ENCODE results near the gene NCKAP5.
"Not testable (repeated sequence)": the region's sequence is repeated elsewhere in the genome, so short reads cannot be mapped to it uniquely, and the experiment has no call there.

Gene NCKAP5

DNA sequence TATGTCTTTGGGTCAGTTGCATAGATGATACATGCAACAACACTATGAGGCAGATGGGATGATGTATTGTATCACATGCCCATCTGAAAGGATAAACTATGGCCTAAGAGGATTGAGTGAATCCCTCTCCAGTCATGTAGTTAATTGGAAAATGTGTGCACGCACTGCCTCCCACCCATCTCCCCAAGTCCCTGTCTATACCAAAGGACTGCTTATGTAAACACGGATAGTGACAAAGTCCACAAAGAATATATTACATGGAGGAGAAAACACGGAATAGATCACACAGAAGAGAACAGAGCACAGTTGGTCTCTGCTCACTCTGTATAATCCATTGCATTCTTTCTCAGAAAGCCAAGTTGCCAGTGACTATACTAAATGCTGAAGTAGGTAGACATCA lies 82.4 kb downstream of the NCKAP5 start:
- no peaks in the 10 kb centered on the region for H3K36me3 ChIP-seq
- H3K9ac ChIP-seq: no peak overlapping the region
- H3K9me3 ChIP-seq (replicated peaks in 1 of 11): no peaks in the 10 kb centered on the region
- H3K27me3 ChIP-seq: no peaks in the 10 kb centered on the region
- H3K4me3 ChIP-seq: no peak overlapping the region
- H3K27ac ChIP-seq: no peak overlapping the region
- H3K4me2 ChIP-seq: no peak overlapping the region
- peaks cover 6 to 29% (median 12%) of the 10 kb centered on the region in 10 experiments; a peak in 17 of 20 replicates for H3K4me1 ChIP-seq
- no peak for TF ChIP-seq Cebpa-rat (IDR thresholded peaks at IDR 0.05)
- H4K20me1 ChIP-seq: no peaks in the 10 kb centered on the region

DNA sequence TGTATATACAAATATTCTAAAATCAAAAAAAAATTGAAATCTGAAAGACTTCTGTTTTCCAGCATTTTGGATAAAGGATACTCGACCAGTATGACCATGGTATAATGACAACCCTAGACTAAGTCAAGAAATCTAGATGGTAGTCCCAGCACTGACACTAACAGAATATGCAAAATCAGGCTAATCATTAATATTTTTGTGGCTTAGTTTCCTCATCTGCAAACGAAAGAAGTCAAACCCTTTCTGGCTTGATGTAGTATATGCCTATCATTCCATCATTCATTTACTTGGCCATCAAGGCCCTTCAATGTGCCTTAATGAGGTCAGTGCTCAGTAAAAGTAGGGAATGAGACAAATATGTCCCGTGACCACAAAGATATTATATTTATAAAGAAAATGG lies 83.5 kb downstream of the NCKAP5 start:
- Histone ChIP-seq H3K4me2 (no peak overlapping the region), H3K27me3 (no peaks in the 10 kb centered on the region), H3K4me1 (peaks cover 6 to 24% (median 12%) of the 10 kb centered on the region in 10 experiments; a peak in 17 of 20 replicates), H3K4me3 (no peak overlapping the region), H3K9ac (no peak overlapping the region), H4K20me1 (no peaks in the 10 kb centered on the region), H3K36me3 (no peaks in the 10 kb centered on the region), H3K27ac (no peak overlapping the region), H3K9me3 (replicated peaks in 1 of 11) (no peaks in the 10 kb centered on the region)
- no peak for TF ChIP-seq Cebpa-rat (IDR thresholded peaks at IDR 0.05)

DNA sequence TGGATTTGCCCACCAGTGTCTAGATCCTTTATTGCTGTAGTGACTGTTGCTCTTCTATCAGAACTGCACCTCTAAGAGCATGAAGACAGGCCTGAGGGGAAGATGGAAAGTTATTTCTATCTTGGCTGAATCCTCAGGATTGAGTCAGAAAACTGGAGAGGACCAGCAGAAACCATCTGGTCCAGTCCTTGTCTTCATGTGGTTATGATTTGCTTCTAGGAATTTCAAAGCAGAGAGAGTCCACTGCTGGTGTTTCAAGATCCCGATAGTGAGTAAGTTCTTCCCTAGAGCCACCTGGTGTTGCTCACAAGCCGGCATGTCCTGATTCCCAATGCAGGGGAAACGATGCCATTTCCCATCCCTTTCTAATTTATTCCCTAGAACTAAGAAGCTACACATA lies 84.2 kb downstream of the NCKAP5 start:
- H3K4me3 ChIP-seq: no peak overlapping the region
- TF ChIP-seq Cebpa-rat (IDR thresholded peaks at IDR 0.05): no peak
- no peaks in the 10 kb centered on the region for H3K27me3 ChIP-seq
- no peaks in the 10 kb centered on the region for H3K36me3 ChIP-seq
- H3K9ac ChIP-seq: no peak overlapping the region
- H3K4me1 ChIP-seq: peaks cover 6 to 18% (median 12%) of the 10 kb centered on the region in 10 experiments; a peak in 17 of 20 replicates
- H4K20me1 ChIP-seq: no peaks in the 10 kb centered on the region
- H3K4me2 ChIP-seq: no peak overlapping the region
- H3K27ac ChIP-seq: no peak overlapping the region
- H3K9me3 ChIP-seq (replicated peaks in 1 of 11): no peaks in the 10 kb centered on the region

DNA sequence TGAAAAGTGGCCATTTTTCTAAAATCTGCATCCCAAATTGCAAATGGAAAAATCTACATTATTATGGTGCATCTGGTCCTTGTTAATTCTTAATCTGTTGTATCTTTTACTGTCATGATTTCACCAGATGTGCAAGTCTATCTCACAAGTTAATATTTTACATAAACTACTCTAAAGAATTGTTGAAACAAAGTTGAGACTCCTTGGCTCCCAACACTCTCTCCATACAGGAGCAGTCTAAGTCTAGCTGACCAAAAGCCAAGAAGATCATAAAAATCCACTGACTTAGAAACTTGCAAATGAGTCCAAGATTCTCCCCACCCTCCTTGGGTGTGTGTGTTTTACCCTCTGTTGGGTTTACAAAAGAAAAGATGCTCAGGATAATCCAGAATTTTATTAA lies 85.1 kb downstream of the NCKAP5 start:
- Histone ChIP-seq H3K4me3 (no peak overlapping the region), H3K4me2 (no peak overlapping the region), H3K27me3 (no peaks in the 10 kb centered on the region), H3K4me1 (peaks cover 5 to 10% (median 8%) of the 10 kb centered on the region in 10 experiments; a peak in 17 of 20 replicates), H3K27ac (no peak overlapping the region), H4K20me1 (no peaks in the 10 kb centered on the region), H3K36me3 (no peaks in the 10 kb centered on the region), H3K9ac (no peak overlapping the region), H3K9me3 (replicated peaks in 1 of 11) (no peaks in the 10 kb centered on the region)
- no peak for TF ChIP-seq Cebpa-rat (IDR thresholded peaks at IDR 0.05)

DNA sequence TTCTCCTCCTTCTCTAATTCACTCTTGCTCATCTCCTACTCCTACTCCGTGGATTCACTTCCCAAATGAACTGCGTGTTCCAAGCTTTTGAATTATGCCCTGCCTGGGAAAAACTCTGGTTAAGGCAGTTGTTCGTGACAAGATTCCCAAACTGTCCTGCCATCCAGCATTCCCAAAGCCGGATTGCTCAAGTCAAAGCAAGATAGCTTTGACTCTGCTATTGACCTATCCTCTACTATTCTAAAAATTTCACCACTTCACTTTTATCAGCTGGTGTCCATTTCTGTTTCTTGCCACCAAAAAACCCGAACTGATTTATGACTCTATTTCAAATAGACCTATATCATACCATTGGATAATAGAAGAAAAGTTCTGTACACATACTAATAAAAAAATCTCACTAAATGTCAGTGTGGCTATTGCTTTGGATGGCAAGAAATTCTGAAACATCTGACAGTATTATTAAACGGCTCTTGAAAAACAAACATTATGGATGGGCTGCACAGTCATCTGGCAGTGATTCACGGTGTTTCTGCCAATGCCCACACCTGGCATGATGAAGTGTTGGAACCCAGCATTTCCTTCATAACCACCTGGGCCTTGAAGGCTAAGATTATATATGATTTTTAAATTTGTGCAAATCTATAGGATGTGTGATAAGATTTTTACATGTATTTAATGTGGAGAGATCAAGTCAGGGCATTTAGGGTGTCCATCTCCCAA lies 87.4 kb downstream of the NCKAP5 start:
- H3K4me2 ChIP-seq: no peak overlapping the region
- no peaks in the 10 kb centered on the region for H3K27me3 ChIP-seq
- TF ChIP-seq Cebpa-rat (IDR thresholded peaks at IDR 0.05): no peak
- H4K20me1 ChIP-seq: no peaks in the 10 kb centered on the region
- H3K36me3 ChIP-seq: no peaks in the 10 kb centered on the region
- no peaks in the 10 kb centered on the region for H3K9me3 ChIP-seq (replicated peaks in 1 of 11)
- H3K9ac ChIP-seq: no peak overlapping the region
- no peak overlapping the region for H3K27ac ChIP-seq
- H3K4me3 ChIP-seq: no peak overlapping the region
- no peaks in the 10 kb centered on the region for H3K4me1 ChIP-seq

DNA sequence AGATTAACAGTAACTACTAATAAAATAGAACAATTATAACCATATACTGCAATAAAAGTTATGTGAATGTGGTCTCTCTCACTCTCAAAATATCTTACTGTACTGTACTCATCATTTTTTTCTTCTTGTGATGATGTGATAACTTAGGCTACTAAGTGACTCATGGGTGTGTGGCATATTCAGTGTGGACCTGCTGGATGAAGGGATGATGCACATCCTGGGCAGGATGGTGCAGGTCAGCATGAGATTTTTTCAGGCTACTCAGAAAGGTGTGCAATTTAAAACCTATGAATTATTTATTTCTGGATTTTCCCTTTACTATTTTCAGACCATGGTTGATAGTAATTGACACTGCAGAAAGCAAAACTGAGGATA lies 90.7 kb downstream of the NCKAP5 start:
- H3K9me3 ChIP-seq (replicated peaks in 1 of 11): no peaks in the 10 kb centered on the region
- H3K4me1 ChIP-seq: no peaks in the 10 kb centered on the region
- no peaks in the 10 kb centered on the region for H3K36me3 ChIP-seq
- no peaks in the 10 kb centered on the region for H4K20me1 ChIP-seq
- no peak overlapping the region for H3K4me3 ChIP-seq
- H3K27ac ChIP-seq: no peak overlapping the region
- H3K4me2 ChIP-seq: no peak overlapping the region
- H3K27me3 ChIP-seq: no peaks in the 10 kb centered on the region
- TF ChIP-seq Cebpa-rat (IDR thresholded peaks at IDR 0.05): no peak
- no peak overlapping the region for H3K9ac ChIP-seq

DNA sequence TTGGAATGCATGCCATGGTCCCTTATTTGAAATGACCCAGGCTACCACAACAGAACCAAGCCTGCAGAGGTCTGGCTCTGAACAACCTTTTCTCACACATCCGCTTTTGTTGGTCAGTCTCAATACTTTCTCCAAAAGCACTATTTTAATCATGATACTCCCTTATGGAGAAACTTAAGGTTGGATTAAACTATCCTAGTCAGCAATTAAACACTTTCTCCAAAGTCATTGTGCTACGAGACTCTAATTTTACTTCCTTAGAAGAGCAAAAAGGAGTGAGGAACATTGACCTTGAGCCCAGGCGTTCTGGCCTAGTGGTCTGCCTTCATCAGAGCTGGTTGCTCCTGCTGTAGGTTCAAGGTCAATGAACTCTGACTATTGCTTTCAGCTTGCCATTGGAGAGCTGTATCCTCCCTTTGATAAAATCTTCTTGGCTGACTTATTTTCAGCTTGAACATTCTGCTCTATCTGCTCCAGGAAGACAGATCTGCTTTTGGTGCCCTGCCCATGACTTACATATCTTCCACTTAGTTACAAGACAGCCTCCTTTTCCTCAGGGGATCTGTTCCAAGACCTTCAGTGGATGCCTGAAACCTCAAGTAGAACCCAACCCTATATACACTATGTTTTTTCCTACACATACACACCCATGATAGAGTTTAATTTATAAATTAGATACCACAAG lies 91.2 kb downstream of the NCKAP5 start:
- Histone ChIP-seq H3K9me3 (replicated peaks in 1 of 11) (no peaks in the 10 kb centered on the region), H3K9ac (no peak overlapping the region), H3K4me1 (no peaks in the 10 kb centered on the region), H3K4me2 (no peak overlapping the region), H3K27ac (no peak overlapping the region), H3K36me3 (no peaks in the 10 kb centered on the region), H3K4me3 (no peak overlapping the region), H4K20me1 (no peaks in the 10 kb centered on the region), H3K27me3 (no peaks in the 10 kb centered on the region)
- no peak for TF ChIP-seq Cebpa-rat (IDR thresholded peaks at IDR 0.05)

DNA sequence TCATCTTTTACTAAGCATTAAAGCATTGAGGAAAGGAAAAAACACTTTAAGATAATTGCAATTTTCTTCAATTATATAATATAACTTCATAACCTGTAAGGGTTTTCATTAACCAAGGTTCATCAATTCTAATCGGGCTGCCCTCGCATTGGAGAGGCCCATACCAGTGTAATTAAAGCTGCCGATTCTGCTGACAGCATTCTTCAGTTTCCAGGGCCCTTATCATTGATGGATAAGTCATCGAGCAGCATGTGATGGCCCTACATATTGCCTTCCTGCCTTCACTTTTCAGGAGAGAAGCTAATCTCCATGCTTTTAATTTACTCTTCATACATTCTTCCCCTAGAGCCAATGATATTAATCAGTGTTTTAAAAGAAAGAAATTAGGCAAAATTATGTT lies 92.0 kb downstream of the NCKAP5 start:
- Histone ChIP-seq H3K27ac (no peak overlapping the region), H3K4me3 (no peak overlapping the region), H4K20me1 (no peaks in the 10 kb centered on the region), H3K4me2 (no peak overlapping the region), H3K9me3 (replicated peaks in 1 of 11) (no peaks in the 10 kb centered on the region), H3K9ac (no peak overlapping the region), H3K4me1 (no peaks in the 10 kb centered on the region), H3K36me3 (no peaks in the 10 kb centered on the region), H3K27me3 (no peaks in the 10 kb centered on the region)
- TF ChIP-seq Cebpa-rat (IDR thresholded peaks at IDR 0.05): no peak

DNA sequence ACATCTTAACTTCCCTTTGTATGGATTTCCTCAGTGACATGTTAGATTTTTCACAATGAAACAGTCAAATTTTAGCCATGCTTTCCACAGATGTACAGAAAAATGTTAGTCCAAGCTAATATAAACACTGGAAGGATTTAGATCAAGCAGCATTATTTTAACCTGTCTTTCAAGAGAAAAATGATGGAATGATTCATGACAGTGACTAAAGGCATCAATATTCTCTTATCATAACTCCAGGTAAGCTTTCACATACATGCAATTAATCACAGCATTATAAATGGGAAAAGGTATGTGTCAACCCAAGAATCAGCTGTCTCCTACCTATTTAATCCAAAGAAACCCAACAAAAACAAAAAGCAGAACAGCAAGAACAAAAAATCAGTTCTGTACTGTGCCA lies 92.7 kb downstream of the NCKAP5 start:
- Histone ChIP-seq H4K20me1 (no peaks in the 10 kb centered on the region), H3K9ac (no peak overlapping the region), H3K36me3 (no peaks in the 10 kb centered on the region), H3K4me2 (no peak overlapping the region), H3K27me3 (no peaks in the 10 kb centered on the region), H3K9me3 (replicated peaks in 1 of 11) (no peaks in the 10 kb centered on the region), H3K27ac (no peak overlapping the region), H3K4me1 (no peaks in the 10 kb centered on the region), H3K4me3 (no peak overlapping the region)
- no peak for TF ChIP-seq Cebpa-rat (IDR thresholded peaks at IDR 0.05)

DNA sequence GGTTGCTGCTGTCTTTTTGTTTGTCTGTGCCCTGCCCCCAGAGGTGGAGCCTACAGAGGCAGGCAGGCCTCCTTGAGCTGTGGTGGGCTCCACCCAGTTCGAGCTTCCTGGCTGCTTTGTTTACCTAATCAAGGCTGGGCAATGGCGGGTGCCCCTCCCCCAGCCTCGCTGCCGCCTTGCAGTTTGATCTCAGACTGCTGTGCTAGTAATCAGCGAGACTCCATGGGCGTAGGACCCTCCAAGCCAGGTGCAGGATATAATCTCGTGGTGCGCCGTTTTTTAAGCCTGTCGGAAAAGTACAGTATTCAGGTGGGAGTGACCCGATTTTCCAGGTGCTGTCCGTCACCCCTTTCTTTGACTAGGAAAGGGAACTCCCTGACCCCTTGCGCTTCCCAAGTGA lies 97.8 kb downstream of the NCKAP5 start:
- not testable (repeated sequence) for H3K9ac ChIP-seq; H3K9me3 ChIP-seq (replicated peaks in 1 of 11); H3K36me3 ChIP-seq; H3K4me2 ChIP-seq; H3K4me1 ChIP-seq; H3K27me3 ChIP-seq; H3K4me3 ChIP-seq; H4K20me1 ChIP-seq; H3K27ac ChIP-seq

Measured in BLaER1 treated with 17β-estradiol and CSF1 and Interleukin-3, amounts not matched to agents 10 nM and 100 nM (cell line).